GM12891 (cell line): ENCODE results near the gene BRIP1.
"Not testable (repeated sequence)": the region's sequence is repeated elsewhere in the genome, so short reads cannot be mapped to it uniquely, and the experiment has no call there.

ENCODE experiments used
- DNase-seq: peaks from one replicate; pipeline ENCODE4 v3.0.0; 2011; ENCODE audit warnings: low spot score; ENCODE audit not compliant: insufficient read length
- FAIRE-seq: peaks from 2 replicates; lab custom pipeline; 2011; peaks lifted over from hg19 to GRCh38; lab: Jason Lieb, UNC
- PAX5 ChIP-seq: IDR thresholded peaks from 2 replicates; pipeline ENCODE4 v1.6.1; 2011; ENCODE audit warnings: low read length, moderate library complexity, mild to moderate bottlenecking; ENCODE audit not compliant: insufficient read depth, severe bottlenecking
- POLR2A ChIP-seq: IDR thresholded peaks from 2 replicates; pipeline ENCODE4 v1.6.1; 2011; ENCODE audit warnings: low read depth, low read length, control low read depth
- POLR2AphosphoS5 ChIP-seq: IDR thresholded peaks from 2 replicates; pipeline ENCODE4 v1.6.1; 2011; ENCODE audit warnings: low read depth, low read length, control low read depth
- POU2F2 ChIP-seq: IDR thresholded peaks from 2 replicates; pipeline ENCODE4 v1.6.1; 2011; ENCODE audit warnings: low read depth, mild to moderate bottlenecking, control low read depth, low read length, moderate library complexity
- SPI1 ChIP-seq: IDR thresholded peaks from 2 replicates; pipeline ENCODE4 v1.6.1; 2011; ENCODE audit warnings: low read depth, low read length, control low read depth
- TAF1 ChIP-seq: IDR thresholded peaks from 2 replicates; pipeline ENCODE4 v1.6.1; 2011; ENCODE audit warnings: low read depth, low read length, control low read depth

The BRIP1 gene

GRCh38 chr17:61786088-61786487, 77.2 kb downstream of the BRIP1 start:
- no peak for DNase-seq
- no peak for FAIRE-seq
- no peak for TF ChIP-seq SPI1
- no peak for TF ChIP-seq TAF1
- no peak for TF ChIP-seq PAX5
- TF ChIP-seq POLR2A, result no peak
- no peak for TF ChIP-seq POU2F2
- no peak for TF ChIP-seq POLR2AphosphoS5

- TF ChIP-seq SPI1 (no peak), PAX5 (no peak), POU2F2 (no peak), POLR2A (no peak), TAF1 (no peak), POLR2AphosphoS5 (no peak)
- DNase-seq (no peak), FAIRE-seq (peak; percentile 83)
Measured at GRCh38 chr17:61784510-61784909, 78.8 kb downstream of the BRIP1 start.

GRCh38 chr17:61783556-61784304, 79.6 kb downstream of the BRIP1 start:
- DNase-seq (no peak), FAIRE-seq (peak; percentile 78)
- TF ChIP-seq POU2F2, result no peak
- TF ChIP-seq SPI1, result peak; percentile 82

GRCh38 chr17:61783120-61783519, 80.2 kb downstream of the BRIP1 start:
- FAIRE-seq, result peak; percentile 31
- no peak for DNase-seq
- TF ChIP-seq POLR2AphosphoS5, result no peak

DNA sequence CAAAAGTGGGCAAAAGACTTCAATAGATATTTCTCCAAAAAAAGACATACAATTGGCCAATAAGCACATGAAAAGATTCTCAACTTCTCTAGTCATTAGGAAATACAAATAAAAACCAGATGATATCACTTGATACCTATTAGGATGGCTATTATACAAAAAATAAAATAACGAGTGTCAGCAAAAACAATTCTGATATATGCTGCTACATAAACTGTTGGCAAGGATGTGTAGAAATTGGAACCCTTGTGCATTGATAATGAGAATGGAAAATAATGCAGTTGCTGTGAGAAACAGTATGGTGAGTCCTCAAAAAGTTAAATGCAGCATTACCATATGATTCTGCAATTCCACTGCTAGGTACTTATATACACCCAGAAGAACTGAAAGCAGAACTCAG, 80.6 kb downstream of the BRIP1 start:
- no peak for DNase-seq
- no peak for TF ChIP-seq POLR2AphosphoS5
- TF ChIP-seq PAX5, result no peak
- TF ChIP-seq POLR2A, result no peak
- no peak for TF ChIP-seq TAF1
- TF ChIP-seq SPI1, result no peak
- TF ChIP-seq POU2F2, result no peak
- no peak for FAIRE-seq

DNA sequence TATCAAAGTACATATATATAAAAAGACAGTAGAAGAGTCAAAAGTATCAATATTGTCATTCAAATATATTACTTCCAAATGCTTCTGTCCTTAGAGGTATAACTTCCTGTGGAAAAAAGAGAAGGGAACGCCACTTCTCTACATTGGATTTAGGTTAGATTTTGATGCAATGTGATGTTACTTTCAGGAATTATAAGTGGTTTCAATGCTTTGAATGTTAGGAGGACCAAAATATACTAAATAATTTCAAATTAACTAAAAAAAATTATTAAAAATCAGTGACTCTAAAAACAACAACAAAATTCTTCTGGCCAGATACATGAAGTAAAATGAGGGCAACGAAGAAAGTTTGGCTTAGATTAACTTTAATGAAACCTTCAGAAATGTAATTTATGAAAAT, 88.0 kb downstream of the BRIP1 start:
- TF ChIP-seq POLR2AphosphoS5 (no peak), SPI1 (no peak), PAX5 (no peak), TAF1 (no peak), POLR2A (no peak), POU2F2 (no peak)
- FAIRE-seq (no peak), DNase-seq (no peak)

- no peak for FAIRE-seq
- no peak for DNase-seq
- TF ChIP-seq POLR2A (no peak), POLR2AphosphoS5 (no peak), PAX5 (no peak), SPI1 (no peak), POU2F2 (no peak), TAF1 (no peak)
Measured at GRCh38 chr17:61774724-61775123, 88.6 kb downstream of the BRIP1 start.

DNA sequence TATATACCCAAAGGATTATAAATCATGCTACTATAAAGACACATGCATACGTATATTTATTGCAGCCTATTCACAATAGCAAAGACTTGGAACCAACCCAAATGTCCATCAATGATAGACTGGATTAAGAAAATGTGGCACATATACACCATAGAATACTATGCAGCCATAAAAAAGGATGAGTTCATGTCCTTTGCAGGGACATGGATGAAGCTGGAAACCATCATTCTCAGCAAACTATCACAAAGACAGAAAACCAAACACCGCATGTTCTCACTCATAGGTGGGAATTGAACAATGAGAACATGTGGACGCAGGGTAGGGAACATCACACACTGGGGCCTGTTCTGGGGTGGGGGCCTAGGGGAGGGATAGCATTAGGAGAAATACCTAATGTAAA, 89.2 kb downstream of the BRIP1 start:
- not testable (repeated sequence) for FAIRE-seq, DNase-seq

DNA sequence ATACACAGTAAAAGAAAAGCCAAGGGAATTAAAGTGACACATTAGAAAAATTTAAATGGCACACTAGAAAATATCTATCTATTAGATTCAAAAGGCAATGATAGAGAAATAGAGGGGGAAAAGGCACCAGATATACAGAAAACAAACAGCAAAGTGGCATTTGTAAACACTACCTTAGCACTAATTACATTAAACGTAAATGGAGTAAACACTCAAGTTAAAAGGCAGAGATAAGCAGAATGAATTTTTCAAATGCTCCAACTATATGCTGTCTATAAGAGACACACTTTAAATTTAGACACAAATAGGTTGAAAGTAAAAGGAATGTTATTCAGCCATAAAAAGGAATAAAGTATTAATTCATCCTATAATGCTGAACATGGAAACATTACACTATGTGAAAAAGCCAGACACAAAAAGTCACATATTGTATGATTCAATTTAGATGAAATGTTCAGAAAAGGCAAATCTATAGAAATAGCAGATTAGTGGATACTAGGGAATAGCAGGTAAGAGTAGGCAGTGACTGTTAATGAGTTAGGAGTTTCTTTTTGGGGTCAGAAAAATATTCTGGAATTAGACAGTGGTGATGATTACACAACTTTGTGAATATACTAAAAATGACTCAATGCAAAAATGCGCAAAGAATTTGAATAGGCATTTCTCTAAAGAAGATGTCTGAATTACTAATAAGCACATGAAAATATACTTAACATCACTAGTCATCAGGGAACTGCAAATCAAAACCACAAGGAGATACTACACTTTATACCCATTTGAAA, 92.4 kb downstream of the BRIP1 start:
- FAIRE-seq, result no peak
- TF ChIP-seq TAF1, result no peak
- no peak for TF ChIP-seq SPI1
- no peak for TF ChIP-seq PAX5
- no peak for TF ChIP-seq POLR2A
- no peak for TF ChIP-seq POU2F2
- TF ChIP-seq POLR2AphosphoS5, result no peak
- DNase-seq, result no peak

- DNase-seq (no peak), FAIRE-seq (no peak)
- TF ChIP-seq PAX5, result no peak
- no peak for TF ChIP-seq SPI1
- no peak for TF ChIP-seq POU2F2
- no peak for TF ChIP-seq POLR2AphosphoS5
- TF ChIP-seq POLR2A, result no peak
- TF ChIP-seq TAF1, result no peak
Measured at GRCh38 chr17:61770043-61770442, 93.3 kb downstream of the BRIP1 start.

DNA sequence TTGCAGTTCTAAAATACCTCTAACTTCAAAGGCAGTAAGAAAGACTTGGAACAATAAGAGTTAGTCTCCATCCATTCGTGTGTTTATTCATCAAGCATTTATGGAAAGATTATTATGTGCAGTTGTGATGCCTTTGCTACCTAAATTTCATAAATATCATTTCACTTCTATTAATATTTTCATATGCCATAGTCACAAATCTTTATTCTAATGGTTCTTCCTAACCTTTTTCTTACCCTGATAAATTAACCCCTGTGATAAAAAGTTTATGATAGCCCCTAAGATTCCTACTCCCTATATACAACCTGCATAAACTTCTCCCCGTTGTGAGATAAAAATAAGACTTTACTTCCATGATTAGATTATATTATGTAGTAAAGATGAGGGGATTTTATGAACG, 94.9 kb downstream of the BRIP1 start:
- no peak for TF ChIP-seq POU2F2
- no peak for TF ChIP-seq POLR2AphosphoS5
- TF ChIP-seq PAX5, result no peak
- TF ChIP-seq POLR2A, result no peak
- FAIRE-seq (no peak), DNase-seq (no peak)
